Neural cell (in vitro differentiated cells): ENCODE results near the gene TMEM9. TPM values are rescaled to one million over a fixed set of nuclear protein-coding genes. Genes with fewer than 3 reads are reported as not detected.

Experiments
- H2AFZ ChIP-seq: fragments of 200-600, 300-800 bp; sonication (generic), shearing (Covaris generic); 2 replicates; pipeline ENCODE4 v1.6.0; 2014; ENCODE audit warnings: low read depth, mild to moderate bottlenecking, antibody characterized with exemption, low read length, moderate library complexity
- H3F3A ChIP-seq: fragments of 200-600 bp; shearing (Covaris generic); 2 replicates; pipeline ENCODE4 v1.6.1; 2016; ENCODE audit warnings: mild to moderate bottlenecking, moderate library complexity, mixed read lengths, antibody characterized with exemption, low read length; ENCODE audit not compliant: insufficient read depth, poor library complexity, severe bottlenecking
- H3K27ac ChIP-seq: fragments of 200-600, 300-800 bp; sonication (generic), shearing (Covaris generic); 2 replicates; pipeline ENCODE4 v1.5.1; 2014; ENCODE audit warnings: mild to moderate bottlenecking, low read length, moderate library complexity
- H3K27me3 ChIP-seq: fragments of 300-800, 200-600 bp; sonication (generic), shearing (Covaris generic); 2 replicates; pipeline ENCODE4 v1.6.0; 2014; ENCODE audit warnings: mild to moderate bottlenecking, low read depth, low read length, moderate library complexity; ENCODE audit not compliant: insufficient read depth
- H3K36me3 ChIP-seq: fragments of 300-800, 200-600 bp; sonication (generic), shearing (Covaris generic); 2 replicates; pipeline ENCODE4 v1.5.1; 2014; ENCODE audit warnings: mild to moderate bottlenecking, antibody characterized with exemption, low read length, moderate library complexity; ENCODE audit not compliant: insufficient read depth
- H3K4me2 ChIP-seq: fragments of 300-800, 200-600 bp; sonication (generic), shearing (Covaris generic); 2 replicates; pipeline ENCODE4 v1.6.0; 2014; ENCODE audit warnings: mild to moderate bottlenecking, low read length
- H3K4me3 ChIP-seq: fragments of 300-800, 200-600 bp; sonication (generic), shearing (Covaris generic); 2 replicates; pipeline ENCODE4 v1.5.1; 2014; ENCODE audit warnings: mild to moderate bottlenecking, low read length, moderate library complexity
- H3K79me2 ChIP-seq: fragments of 200-600 bp; shearing (Covaris generic); replicated peaks from 2 replicates; pipeline ENCODE4 v1.6.0; 2014; ENCODE audit warnings: mild to moderate bottlenecking, low read length, moderate library complexity; ENCODE audit not compliant: insufficient read depth
- H3K9ac ChIP-seq: fragments of 300-800, 200-600 bp; sonication (generic), shearing (Covaris generic); 2 replicates; pipeline ENCODE4 v1.6.1; 2016; ENCODE audit warnings: mild to moderate bottlenecking, low read length, mixed read lengths
- H3K9me2 ChIP-seq: fragments of 200-600 bp; shearing (Covaris generic); 2 replicates; pipeline ENCODE4 v1.6.1; 2016; ENCODE audit warnings: mild to moderate bottlenecking, low read length, mixed read lengths; ENCODE audit not compliant: insufficient read depth
- H3K9me3 ChIP-seq: fragments of 200-600, 300-800 bp; sonication (generic), shearing (Covaris generic); 2 replicates; pipeline ENCODE4 v1.6.1; 2016; ENCODE audit warnings: mild to moderate bottlenecking, mixed run types, low read length, moderate library complexity, mixed read lengths
- H4K20me1 ChIP-seq: fragments of 200-600 bp; shearing (Covaris generic); 2 replicates; pipeline ENCODE4 v1.6.1; 2016; ENCODE audit warnings: mild to moderate bottlenecking, mixed run types; ENCODE audit not compliant: insufficient read depth
- CTCF ChIP-seq: fragments of 450-650 bp; IDR thresholded peaks from 2 replicates; pipeline ENCODE4 v1.5.1; 2014; ENCODE audit warnings: antibody characterized with exemption, mild to moderate bottlenecking, moderate library complexity; ENCODE audit not compliant: poor library complexity, severe bottlenecking
- EP300 ChIP-seq: fragments of 450-650 bp; conservative IDR thresholded peaks from 2 replicates; pipeline ENCODE4 v1.6.1; 2014; ENCODE audit warnings: antibody characterized with exemption, mild to moderate bottlenecking, moderate library complexity; ENCODE audit not compliant: poor library complexity, severe bottlenecking
- EZH2 ChIP-seq: fragments of 200-600, 300-800 bp; shearing (Covaris generic), sonication (generic); IDR thresholded peaks from 2 replicates; pipeline ENCODE4 v1.6.1; 2014; ENCODE audit warnings: antibody characterized with exemption, low read length, borderline replicate concordance, mild to moderate bottlenecking; ENCODE audit not compliant: insufficient read depth, poor library complexity, severe bottlenecking
- MXI1 ChIP-seq: fragments of 450-650 bp; conservative IDR thresholded peaks from 2 replicates; pipeline ENCODE4 v1.6.1; 2014; ENCODE audit warnings: antibody characterized with exemption, mild to moderate bottlenecking; ENCODE audit not compliant: poor library complexity, severe bottlenecking
- POLR2AphosphoS5 ChIP-seq: IDR thresholded peaks from 2 replicates; pipeline ENCODE4 v1.6.1; 2012
- RAD21 ChIP-seq: fragments of 450-650 bp; conservative IDR thresholded peaks from 2 replicates; pipeline ENCODE4 v1.6.1; 2014; ENCODE audit warnings: antibody characterized with exemption, mild to moderate bottlenecking, moderate library complexity
- REST ChIP-seq: IDR thresholded peaks from 2 replicates; pipeline ENCODE4 v1.6.1; 2012; ENCODE audit warnings: borderline replicate concordance
- SMC3 ChIP-seq: fragments of 450-650 bp; conservative IDR thresholded peaks from 2 replicates; pipeline ENCODE4 v1.6.1; 2014; ENCODE audit warnings: antibody characterized with exemption, mild to moderate bottlenecking, moderate library complexity; ENCODE audit not compliant: poor library complexity
- TAF1 ChIP-seq: IDR thresholded peaks from 2 replicates; pipeline ENCODE4 v1.6.1; 2012; ENCODE audit warnings: low read depth
- polyA plus RNA-seq: library from polyadenylated mRNA; depleted of rRNA; stranded (reverse); fragments of >200 nt; gene quantifications from 2 replicates; pipeline ENCODE4 v1.2.3, GENCODE V29; 2014

The TMEM9 gene
- polyA plus RNA-seq, 1 donor from 2014 or later: 182 TPM

- Histone ChIP-seq H3K4me2 (no peak overlapping the region), H3K9me2 (no peaks in the 10 kb centered on the region), H2AFZ (no peak overlapping the region), H3K9me3 (no peaks in the 10 kb centered on the region), H3K79me2 (no peaks in the 10 kb centered on the region), H3K36me3 (no peaks in the 10 kb centered on the region), H3K27me3 (no peaks in the 10 kb centered on the region), H4K20me1 (no peaks in the 10 kb centered on the region), H3K9ac (no peak overlapping the region), H3F3A (no peaks in the 10 kb centered on the region), H3K27ac (no peak overlapping the region), H3K4me3 (no peak overlapping the region)
- TF ChIP-seq EZH2: no peak
- no peak for TF ChIP-seq MXI1
- TF ChIP-seq POLR2AphosphoS5: no peak
- TF ChIP-seq EP300: no peak
- TF ChIP-seq CTCF: no peak
- no peak for TF ChIP-seq TAF1
- no peak for TF ChIP-seq REST
- TF ChIP-seq SMC3: no peak
- TF ChIP-seq RAD21: no peak
Observed at GRCh38 chr1:201183209-201183608, 28.9 kb upstream of the TMEM9 start.

- no peaks in the 10 kb centered on the region for H3K9me2 ChIP-seq
- no peaks in the 10 kb centered on the region for H3K9me3 ChIP-seq
- H2AFZ ChIP-seq: no peak overlapping the region
- H3K9ac ChIP-seq: no peak overlapping the region
- H3K27ac ChIP-seq: no peak overlapping the region
- no peak overlapping the region for H3K4me2 ChIP-seq
- H3F3A ChIP-seq: no peaks in the 10 kb centered on the region
- no peak overlapping the region for H3K4me3 ChIP-seq
- H4K20me1 ChIP-seq: no peaks in the 10 kb centered on the region
- no peak for TF ChIP-seq POLR2AphosphoS5
- TF ChIP-seq EP300: no peak
- TF ChIP-seq SMC3: no peak
- no peak for TF ChIP-seq CTCF
- no peak for TF ChIP-seq EZH2
- TF ChIP-seq MXI1: no peak
- no peak for TF ChIP-seq REST
- no peak for TF ChIP-seq RAD21
- TF ChIP-seq TAF1: no peak
- no peaks in the 10 kb centered on the region for H3K27me3 ChIP-seq
- H3K36me3 ChIP-seq: no peaks in the 10 kb centered on the region
- no peaks in the 10 kb centered on the region for H3K79me2 ChIP-seq
Observed at GRCh38 chr1:201181726-201182125, 27.5 kb upstream of the TMEM9 start.
